K562 (cell line): ENCODE results near the gene ZC3H7B. TPM values are rescaled to one million over a fixed set of nuclear protein-coding genes. Genes with fewer than 3 reads are reported as not detected.

Experiments used
- BACH1 ChIP-seq: fragments of 200-800 bp; sonication (Bioruptor generic); IDR thresholded peaks from 2 replicates; pipeline ENCODE4 v1.6.1; 2016; ENCODE audit warnings: missing genetic modification characterization, missing compliant biosample characterization
- CBFA2T3 ChIP-seq: fragments of 450-650 bp; IDR thresholded peaks from 2 replicates; pipeline ENCODE4 v1.6.1; 2017
- CHD4 ChIP-seq: fragments of 200-600 bp; sonication (generic); IDR thresholded peaks from 3 replicates; pipeline ENCODE4 v1.6.1; 2012; ENCODE audit warnings: low read depth, mild to moderate bottlenecking, mixed read lengths, low read length, inconsistent platforms; ENCODE audit not compliant: insufficient read depth, insufficient replicate concordance, poor library complexity, severe bottlenecking
- DNMT1 ChIP-seq: fragments of 450-650 bp; IDR thresholded peaks from 2 replicates; pipeline ENCODE4 v1.6.1; 2016; ENCODE audit warnings: antibody characterized with exemption, mild to moderate bottlenecking
- FIP1L1 ChIP-seq: fragments of 200-400 bp; formaldehyde crosslinking; IDR thresholded peaks from 2 replicates; pipeline ENCODE4 v1.6.1; 2018; ENCODE audit warnings: mild to moderate bottlenecking, low read depth, low read length; ENCODE audit not compliant: poor library complexity, severe bottlenecking
- HDAC2 ChIP-seq: fragments of 450-650 bp; IDR thresholded peaks from 2 replicates; pipeline ENCODE4 v1.6.1; 2016; ENCODE audit warnings: mild to moderate bottlenecking
- KAT7 ChIP-seq: sonication (generic); formaldehyde crosslinking; IDR thresholded peaks from 2 replicates; pipeline ENCODE4 v1.8.0; 2022; ENCODE audit warnings: missing genetic modification reagents, mild to moderate bottlenecking, borderline replicate concordance
- PTRF ChIP-seq: fragments of 450-650 bp; IDR thresholded peaks from 2 replicates; pipeline ENCODE4 v1.6.1; 2016; ENCODE audit warnings: mild to moderate bottlenecking, missing genetic modification characterization, missing compliant biosample characterization
- SLC30A9 ChIP-seq: fragments of 250-450 bp; sonication (Bioruptor Pico); IDR thresholded peaks from 2 replicates; pipeline ENCODE4 v1.8.0; 2022; ENCODE audit warnings: mild to moderate bottlenecking, moderate library complexity
- SOX6 ChIP-seq: fragments of 450-650 bp; IDR thresholded peaks from 2 replicates; pipeline ENCODE4 v1.6.1; 2014; ENCODE audit warnings: mild to moderate bottlenecking
- THRB ChIP-seq: fragments of 450-650 bp; formaldehyde crosslinking; conservative IDR thresholded peaks from 2 replicates; pipeline ENCODE4 v1.4.0; 2022; ENCODE audit warnings: mild to moderate bottlenecking, missing genetic modification characterization
- ZBTB2 ChIP-seq: fragments of 450-650 bp; IDR thresholded peaks from 2 replicates; pipeline ENCODE4 v1.6.1; 2016; ENCODE audit warnings: antibody characterized with exemption
- ZBTB43 ChIP-seq: sonication (generic); formaldehyde crosslinking; IDR thresholded peaks from 2 replicates; pipeline ENCODE4 v1.8.0; 2023; ENCODE audit warnings: mild to moderate bottlenecking, missing genetic modification reagents
- ZFP36 ChIP-seq: fragments of 150-350 bp; IDR thresholded peaks from 2 replicates; pipeline ENCODE4 v1.6.1; 2018; ENCODE audit warnings: low read length, low read depth; ENCODE audit not compliant: partially characterized antibody
- ZNF174 ChIP-seq: fragments of 250-450 bp; sonication (Bioruptor Pico); IDR thresholded peaks from 2 replicates; pipeline ENCODE4 v1.4.0; 2020; ENCODE audit warnings: mild to moderate bottlenecking
- ZNF175 ChIP-seq: fragments of 200-800 bp; sonication (Bioruptor generic); IDR thresholded peaks from 2 replicates; pipeline ENCODE4 v1.6.1; 2016; ENCODE audit warnings: low read depth, mild to moderate bottlenecking, missing genetic modification characterization, missing compliant biosample characterization
- ZNF316 ChIP-seq: fragments of 450-650 bp; IDR thresholded peaks from 2 replicates; pipeline ENCODE4 v1.6.1; 2016
- ZNF324 ChIP-seq: fragments of 250-450 bp; sonication (Bioruptor Pico); IDR thresholded peaks from 2 replicates; pipeline ENCODE4 v1.4.0; 2020; ENCODE audit warnings: mild to moderate bottlenecking
- ZNF398 ChIP-seq: fragments of 250-450 bp; sonication (Bioruptor Pico); IDR thresholded peaks from 2 replicates; pipeline ENCODE4 v1.8.0; 2021; ENCODE audit warnings: moderate library complexity, mild to moderate bottlenecking, inconsistent platforms
- ZNF76 ChIP-seq: fragments of 250-450 bp; sonication (Bioruptor Pico); IDR thresholded peaks from 2 replicates; pipeline ENCODE4 v1.4.0; 2020; ENCODE audit warnings: mild to moderate bottlenecking, moderate library complexity, borderline replicate concordance
- ZNF778 ChIP-seq: fragments of 450-650 bp; formaldehyde crosslinking; IDR thresholded peaks from 2 replicates; pipeline ENCODE4 v1.4.0; 2020; ENCODE audit warnings: mild to moderate bottlenecking, moderate library complexity
- ZSCAN29 ChIP-seq: fragments of 450-650 bp; IDR thresholded peaks from 2 replicates; pipeline ENCODE4 v1.6.1; 2017
- polyA plus RNA-seq, 8 experiments: library from polyadenylated mRNA; depleted of rRNA in 4 of 8; stranded (reverse) in 5 of 8; unstranded in 3 of 8; fragments of >200 nt; fragmentation: Nextera tagmentation in 2 of 8; fragmentation: Illumina TruSeq in 1 of 8; extraction: Ambion mirVana in 2 of 8; extraction: Trizol in 1 of 8; gene quantifications; 2 replicates each; pipeline versions ENCODE4 v1.2.1 to v1.2.3, GENCODE V29; 2011 to 2014; ENCODE audit warnings: inconsistent platforms in 1 of 8, missing spikeins in 1 of 8
- total RNA-seq, 7 experiments: library from RNA; depleted of rRNA in 6 of 7; stranded (reverse); fragments of >200 nt in 6 of 7; fragmentation: Illumina TruSeq in 2 of 7; extraction: Trizol in 2 of 7; gene quantifications; 2 replicates each; pipeline versions ENCODE4 v1.2.1 to v1.2.3, GENCODE V29; 2011 to 2021; ENCODE audit warnings: low replicate concordance in 1 of 7

Gene ZC3H7B
- total and polyA plus RNA-seq, 9 of the 15 experiments (the other 6 are each of a cell fraction or from before 2014, with no cell fraction given) = 0.07 to 49.8 (median 26.8) TPM

- no peak for TF ChIP-seq ZNF398
- TF ChIP-seq THRB (CRISPR knock-in tag) = no peak
- no peak for TF ChIP-seq ZFP36
- TF ChIP-seq ZSCAN29 = no peak
- TF ChIP-seq FIP1L1 = no peak
- no peak for TF ChIP-seq ZNF175 (CRISPR knock-in tag)
- TF ChIP-seq CHD4 = no peak
- no peak for TF ChIP-seq DNMT1
- TF ChIP-seq HDAC2 = no peak
- TF ChIP-seq ZBTB43 (CRISPR knock-in tag) = no peak
- no peak for TF ChIP-seq KAT7 (CRISPR knock-in tag)
- no peak for TF ChIP-seq ZNF76 (CRISPR knock-in tag)
- TF ChIP-seq SLC30A9 (CRISPR knock-in tag) = no peak
- TF ChIP-seq PTRF (tag) = no peak
- peak; percentile 91 for TF ChIP-seq ZNF316
- no peak for TF ChIP-seq ZNF324 (CRISPR knock-in tag)
- 0 out of 2 replicates have a peak, but pooled peaks have one; percentile 58 for TF ChIP-seq ZBTB2
- 0 out of 2 replicates have a peak, but pooled peaks have one; percentile 12 for TF ChIP-seq SOX6
- no peak for TF ChIP-seq BACH1
- no peak for TF ChIP-seq ZNF778 (CRISPR knock-in tag)
- no peak for TF ChIP-seq ZNF174 (CRISPR knock-in tag)
- no peak for TF ChIP-seq CBFA2T3
These were observed 102.4 kb downstream of the ZC3H7B start (continued) for GRCh38 chr22:41403532-41404318.
